IPS-NIHi7 (cell line): Measurements from ENCODE around the gene UBAP1L.
A peak's percentile ranks its signal among the peaks of the same experiment; 100 is the strongest.
"Not testable (repeated sequence)": the region's sequence is repeated elsewhere in the genome, so short reads cannot be mapped to it uniquely, and the experiment has no call there.

Experiments used
- DNase-seq: peaks from one replicate; pipeline ENCODE4 v3.0.0; 2012; ENCODE audit warnings: mixed read lengths; ENCODE audit errors: extremely low spot score

The UBAP1L gene

DNA sequence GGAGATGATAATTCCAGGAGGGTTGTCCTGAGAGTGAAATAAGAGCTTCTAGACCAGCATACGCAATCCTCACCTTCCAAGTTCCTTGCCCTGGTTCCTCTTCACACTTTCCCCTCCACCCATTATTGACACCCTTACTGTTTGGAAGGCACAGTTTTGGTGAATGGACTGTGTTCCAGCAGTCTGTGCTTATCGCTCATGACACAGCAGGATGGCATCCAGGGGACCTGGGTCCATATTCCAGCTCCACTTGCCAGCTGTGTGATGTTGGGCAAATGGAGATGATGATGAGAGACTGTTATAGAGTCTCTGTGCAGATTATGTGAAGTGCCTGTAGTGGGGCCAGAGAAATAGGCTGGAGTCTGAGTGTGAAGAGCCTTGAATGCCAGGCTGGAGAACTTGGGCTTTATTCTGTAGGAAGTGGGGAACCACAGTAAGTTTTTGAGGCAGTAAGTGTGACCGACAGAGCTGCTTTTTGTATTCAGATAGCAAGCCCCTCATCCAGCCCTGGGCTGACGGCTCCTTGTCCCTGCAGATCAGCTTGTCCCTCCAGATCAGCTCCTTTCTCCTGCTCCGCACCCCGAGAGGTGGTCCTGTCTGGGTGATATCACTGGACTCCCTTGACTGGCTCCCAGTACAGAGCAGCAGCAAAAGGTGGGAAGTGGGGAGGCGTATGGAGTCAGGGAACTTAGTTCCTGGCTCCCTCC is 30.3 kb downstream of the UBAP1L start:
- no peak for DNase-seq

DNA sequence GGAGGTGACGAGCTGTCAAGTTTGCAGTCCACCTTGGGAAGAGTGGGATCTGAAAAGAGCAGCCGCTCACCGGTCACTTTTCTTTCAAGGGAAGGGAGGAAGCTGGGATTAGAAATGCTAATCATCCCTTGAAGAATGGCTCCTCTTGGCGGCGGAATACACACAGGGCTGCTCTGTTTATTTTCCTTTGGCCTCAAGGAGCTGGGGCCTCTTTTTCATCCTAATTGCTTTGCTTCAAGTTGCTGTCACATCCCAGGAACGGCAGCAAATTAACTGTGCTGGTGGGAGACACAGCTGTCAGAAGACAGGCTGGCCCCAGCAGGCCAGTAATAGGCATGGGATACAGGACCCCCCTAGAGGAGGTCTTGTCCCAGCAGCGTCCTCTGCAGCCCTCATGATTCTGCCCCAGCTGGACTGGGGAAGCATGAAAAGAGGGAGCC is 31.7 kb downstream of the UBAP1L start:
- DNase-seq, result peak; percentile 64

DNA sequence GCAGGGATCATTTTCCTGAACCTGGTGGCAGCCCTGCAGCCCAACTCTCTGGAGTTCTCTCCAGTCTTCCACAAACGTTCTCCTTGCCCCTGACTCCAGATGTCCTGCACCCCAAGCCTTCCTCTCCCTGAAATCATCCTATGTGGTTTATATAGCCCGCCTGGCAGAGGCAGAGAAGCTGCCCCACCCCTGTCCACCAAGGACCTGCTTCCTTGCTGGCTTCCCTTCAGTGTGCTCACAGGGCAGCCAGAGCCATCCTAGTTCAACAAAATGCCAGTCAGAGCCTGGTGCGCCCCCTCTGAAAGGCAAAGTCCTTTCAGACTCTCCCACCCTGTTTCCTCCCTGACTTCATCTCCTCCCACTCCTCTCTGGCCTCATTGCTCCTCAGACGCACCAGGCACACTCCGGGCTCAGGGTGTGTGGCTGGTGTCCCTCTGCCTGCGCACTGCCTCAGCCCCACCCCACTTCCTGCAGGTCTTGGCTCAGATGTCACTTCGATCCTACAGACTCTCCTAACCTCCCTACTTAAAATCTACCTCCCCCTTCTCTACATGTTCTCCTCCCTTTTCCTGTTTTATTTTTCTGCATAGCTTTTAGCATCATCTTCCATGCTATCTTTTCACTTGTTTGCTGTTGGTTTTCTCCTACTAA is 32.6 kb downstream of the UBAP1L start:
- DNase-seq, result peak; percentile 53

DNA sequence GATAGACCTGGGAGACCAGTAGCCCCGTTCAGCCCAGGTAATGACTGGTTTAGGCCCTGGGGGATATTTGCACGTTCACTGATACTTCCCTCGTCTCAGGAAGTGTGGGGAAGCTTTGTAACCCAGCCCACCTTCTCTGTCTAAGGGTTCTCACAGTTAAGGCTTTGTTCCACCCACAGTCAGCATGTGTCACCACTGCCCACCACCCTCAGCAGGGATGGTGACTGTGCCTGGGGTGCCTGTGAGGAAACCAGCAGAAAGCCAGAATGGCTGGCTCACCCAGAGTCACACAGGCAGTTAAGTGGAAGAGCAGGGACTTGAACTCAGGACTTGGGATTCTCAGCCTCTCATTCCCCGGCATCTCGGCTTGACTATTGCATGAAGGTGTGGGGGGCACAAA is 33.2 kb downstream of the UBAP1L start:
- no peak for DNase-seq

DNA sequence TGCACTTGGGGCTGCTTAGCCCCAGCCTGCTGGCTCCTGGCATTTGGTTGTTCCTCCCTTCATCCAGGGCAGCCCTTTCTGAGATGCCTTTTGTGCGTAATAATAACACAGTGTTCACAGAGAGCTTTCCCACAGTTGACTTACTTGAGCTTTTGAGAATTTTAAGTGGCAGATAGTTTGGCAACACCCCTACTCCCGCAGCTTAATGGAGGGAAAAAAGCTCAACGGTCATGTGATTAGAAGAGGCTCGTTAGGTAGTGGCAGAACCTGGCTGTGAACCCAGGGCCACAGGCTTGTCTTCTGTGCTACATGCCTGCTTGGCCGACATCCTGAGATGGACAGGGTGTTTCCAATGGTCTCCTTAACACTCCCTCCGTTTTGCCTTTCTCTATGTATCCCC is 33.7 kb downstream of the UBAP1L start:
- DNase-seq, result no peak

DNA sequence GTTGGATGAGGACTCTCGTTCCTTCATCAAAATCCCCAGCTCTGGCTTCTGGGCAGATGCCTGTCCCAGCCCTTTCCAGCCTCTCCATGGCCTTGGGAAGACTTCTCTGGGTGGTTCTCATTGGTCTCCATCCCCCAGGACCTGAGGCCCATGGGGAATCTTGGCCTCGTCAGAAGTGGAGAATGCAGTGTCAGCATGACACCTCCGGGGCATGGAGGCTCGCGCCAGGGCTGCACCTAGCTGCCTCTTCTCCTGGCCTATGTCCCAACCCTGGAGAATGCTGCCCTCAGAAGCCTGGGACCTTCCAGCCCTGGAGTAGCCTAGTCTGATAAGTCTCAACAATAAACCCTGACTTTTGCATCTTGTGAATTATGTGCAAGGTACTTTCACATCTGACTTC is 35.4 kb downstream of the UBAP1L start:
- DNase-seq, result no peak

DNA sequence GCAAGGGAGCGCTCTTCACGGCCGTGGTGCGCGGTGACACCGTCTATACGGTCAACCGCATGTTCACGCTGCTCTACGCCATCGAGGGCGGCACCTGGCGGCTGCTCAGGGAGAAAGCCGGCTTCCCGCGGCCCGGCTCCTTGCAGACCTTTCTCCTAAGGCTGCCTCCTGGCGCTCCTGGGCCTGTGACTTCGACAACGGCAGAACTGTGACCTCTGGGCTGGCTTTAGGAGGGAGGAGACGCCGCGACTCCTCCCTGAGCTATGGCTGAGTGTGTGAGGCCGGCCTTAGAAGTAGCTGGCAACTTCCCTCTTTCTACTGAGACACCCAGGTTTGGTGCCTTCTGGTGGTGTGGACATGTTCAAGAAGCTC is 37.0 kb downstream of the UBAP1L start:
- peak; percentile 86 for DNase-seq

DNA sequence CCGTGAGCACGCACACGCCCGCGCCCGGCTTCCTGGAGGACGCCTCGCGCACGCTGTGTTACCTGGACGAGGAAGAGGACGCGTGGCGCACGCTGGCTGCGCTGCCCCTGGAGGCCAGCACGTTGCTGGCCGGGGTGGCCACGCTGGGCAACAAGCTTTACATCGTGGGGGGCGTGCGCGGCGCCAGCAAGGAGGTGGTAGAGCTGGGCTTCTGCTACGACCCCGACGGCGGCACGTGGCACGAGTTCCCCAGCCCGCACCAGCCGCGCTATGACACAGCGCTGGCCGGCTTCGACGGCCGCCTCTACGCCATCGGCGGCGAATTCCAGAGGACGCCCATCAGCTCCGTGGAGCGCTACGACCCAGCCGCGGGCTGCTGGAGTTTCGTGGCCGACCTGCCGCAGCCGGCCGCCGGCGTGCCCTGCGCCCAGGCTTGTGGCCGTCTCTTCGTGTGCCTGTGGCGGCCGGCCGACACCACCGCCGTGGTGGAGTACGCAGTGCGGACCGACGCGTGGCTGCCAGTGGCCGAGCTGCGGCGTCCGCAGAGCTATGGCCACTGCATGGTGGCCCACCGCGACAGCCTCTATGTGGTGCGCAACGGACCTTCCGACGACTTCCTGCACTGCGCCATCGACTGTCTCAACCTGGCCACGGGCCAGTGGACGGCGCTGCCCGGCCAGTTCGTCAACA is 37.6 kb downstream of the UBAP1L start:
- DNase-seq, result no peak

DNA sequence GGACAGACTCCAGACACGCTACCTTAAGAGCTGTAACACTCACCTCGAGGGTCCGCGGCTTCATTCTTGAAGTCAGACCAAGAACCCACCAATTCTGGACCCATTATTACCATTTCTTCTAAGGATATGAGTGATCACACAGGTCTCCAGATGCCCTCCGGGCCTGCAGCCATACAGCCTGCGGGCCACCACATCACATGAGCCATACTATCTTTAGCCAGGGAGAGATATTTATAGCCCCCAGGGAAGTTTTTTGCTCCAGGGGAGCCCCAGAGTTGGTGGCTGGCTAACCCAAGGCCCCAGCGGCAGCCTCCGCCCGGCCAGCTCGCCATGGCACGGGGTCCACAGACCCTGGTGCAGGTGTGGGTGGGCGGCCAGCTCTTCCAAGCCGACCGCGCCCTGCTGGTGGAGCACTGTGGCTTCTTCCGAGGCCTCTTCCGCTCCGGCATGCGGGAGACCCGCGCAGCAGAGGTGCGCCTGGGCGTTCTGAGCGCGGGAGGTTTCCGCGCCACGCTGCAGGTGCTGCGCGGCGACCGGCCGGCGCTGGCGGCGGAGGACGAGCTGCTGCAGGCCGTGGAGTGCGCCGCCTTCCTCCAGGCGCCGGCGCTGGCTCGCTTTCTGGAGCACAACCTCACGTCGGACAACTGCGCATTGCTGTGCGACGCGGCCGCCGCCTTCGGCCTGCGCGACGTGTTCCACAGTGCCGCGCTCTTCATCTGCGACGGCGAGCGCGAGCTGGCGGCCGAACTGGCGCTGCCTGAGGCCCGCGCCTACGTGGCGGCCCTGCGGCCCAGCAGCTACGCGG is 38.3 kb downstream of the UBAP1L start, which contains the start of gene KBTBD13:
Gene KBTBD13, plus strand, starts transcription at position 261 of the 805 bp plus-strand sequence. Its CDS starts 70 bp downstream, at position 331.
- DNase-seq, result no peak

DNA sequence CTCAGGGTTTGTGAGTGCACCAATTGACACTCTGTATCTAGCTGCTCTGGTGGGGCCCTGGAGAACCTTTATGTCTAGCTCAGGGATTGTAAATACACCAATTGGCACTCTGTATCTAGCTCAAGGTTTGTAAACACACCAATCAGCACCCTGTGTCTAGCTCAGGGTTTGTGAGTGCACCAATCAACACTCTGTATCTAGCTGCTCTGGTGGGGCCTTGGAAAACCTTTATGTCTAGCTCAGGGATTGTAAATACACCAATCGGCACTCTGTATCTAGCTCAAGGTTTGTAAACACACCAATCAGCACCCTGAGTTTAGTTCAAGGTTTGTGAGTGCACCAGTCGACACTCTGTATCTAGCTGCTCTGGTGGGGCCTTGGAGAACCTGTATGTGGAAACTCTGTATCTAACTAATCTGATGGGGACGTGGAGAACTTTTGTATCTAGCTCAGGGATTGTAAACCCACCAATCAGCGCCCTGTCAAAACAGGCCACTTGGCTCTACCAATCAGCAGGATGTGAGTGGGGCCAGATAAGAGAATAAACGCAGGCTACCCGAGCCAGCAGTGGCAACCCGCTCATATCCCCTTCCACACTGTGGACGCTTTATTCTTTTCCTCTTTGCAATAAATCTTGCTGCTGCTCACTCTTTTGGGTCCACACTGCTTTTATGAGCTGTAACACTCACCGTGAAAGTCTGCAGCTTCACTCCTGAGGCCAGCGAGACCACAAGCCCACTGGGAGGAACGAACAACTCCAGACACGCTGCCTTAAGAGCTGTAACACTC is 39.2 kb downstream of the UBAP1L start:
- not testable (repeated sequence) for DNase-seq

DNA sequence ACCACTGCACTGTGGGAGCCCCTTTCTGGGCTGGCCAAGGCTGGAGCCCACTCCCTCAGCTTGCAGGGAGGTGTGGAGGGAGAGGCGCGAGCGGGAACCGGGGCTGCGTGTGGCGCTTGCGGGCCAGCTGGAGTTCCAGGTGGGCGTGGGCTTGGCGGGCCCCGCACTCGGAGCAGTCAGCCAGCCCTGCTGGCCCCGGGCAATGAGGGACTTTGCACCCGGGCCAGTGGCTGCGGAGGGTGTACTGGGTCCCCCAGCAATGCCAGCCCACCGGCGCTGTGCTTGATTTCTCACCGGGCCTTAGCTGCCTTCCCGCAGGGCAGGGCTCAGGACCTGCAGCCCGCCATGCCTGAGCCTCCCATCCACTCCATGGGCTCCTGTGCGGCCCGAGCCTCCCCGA is 40.1 kb downstream of the UBAP1L start:
- not testable (repeated sequence) for DNase-seq

DNA sequence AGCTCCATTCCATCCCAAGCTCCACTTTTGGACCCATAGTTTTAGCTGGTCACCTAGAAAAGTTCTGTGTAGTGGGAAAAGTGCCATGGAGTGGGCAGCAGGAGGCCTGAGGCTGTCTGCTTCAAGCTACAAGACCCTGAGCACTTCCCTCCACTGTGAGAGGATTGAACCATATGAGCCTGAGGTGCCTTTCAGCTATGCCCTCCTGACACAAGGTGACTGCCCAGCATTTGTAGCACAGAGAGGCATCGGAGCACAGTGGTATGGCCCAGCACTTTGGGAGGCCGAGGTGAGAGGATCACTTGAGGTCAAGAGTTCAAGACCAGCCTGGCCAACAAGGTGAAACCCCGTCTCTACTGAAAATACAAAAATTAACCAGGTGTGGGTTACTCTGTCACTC is 42.4 kb downstream of the UBAP1L start:
- DNase-seq, result no peak

DNA sequence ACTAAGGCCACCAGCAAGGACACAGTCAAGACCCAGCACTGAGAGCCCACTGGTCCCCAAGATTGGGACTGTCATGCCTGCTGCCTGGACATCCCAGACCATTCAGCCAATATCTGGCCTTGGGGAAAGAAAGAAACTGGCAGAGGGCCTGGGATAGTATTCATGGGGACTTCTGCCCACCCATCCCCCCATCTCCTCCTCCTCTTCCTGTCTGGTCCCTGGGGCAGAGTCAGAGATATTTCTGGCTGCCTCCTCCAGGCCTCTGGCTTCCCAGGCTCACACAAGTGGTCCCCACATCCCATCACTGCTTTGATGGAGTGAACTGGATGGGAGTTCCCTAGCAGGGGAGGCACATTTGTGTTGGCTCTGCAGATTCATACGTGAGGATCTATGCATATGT is 43.0 kb downstream of the UBAP1L start:
- no peak for DNase-seq

DNA sequence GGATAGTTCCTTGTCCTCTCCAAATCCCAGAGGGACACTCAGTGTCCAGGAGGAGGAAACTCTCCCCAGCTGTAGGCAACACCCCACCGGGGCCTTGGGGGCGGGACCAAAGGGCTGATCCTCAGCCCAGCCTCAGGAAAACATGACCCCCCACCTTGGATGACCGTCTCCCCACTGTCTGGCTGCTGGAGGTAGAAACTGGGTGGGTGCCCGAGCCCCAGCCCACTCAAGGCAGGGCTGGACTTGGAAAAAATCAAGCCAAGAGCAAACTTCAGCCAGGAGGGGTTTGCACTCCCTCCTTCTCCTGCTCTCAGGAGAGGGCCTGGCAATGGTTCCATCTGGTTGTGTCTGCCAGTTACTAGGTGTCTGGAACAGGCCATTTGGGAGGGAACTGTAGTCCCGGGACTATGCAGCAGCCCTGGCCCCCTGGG is 43.6 kb downstream of the UBAP1L start:
- no peak for DNase-seq

DNA sequence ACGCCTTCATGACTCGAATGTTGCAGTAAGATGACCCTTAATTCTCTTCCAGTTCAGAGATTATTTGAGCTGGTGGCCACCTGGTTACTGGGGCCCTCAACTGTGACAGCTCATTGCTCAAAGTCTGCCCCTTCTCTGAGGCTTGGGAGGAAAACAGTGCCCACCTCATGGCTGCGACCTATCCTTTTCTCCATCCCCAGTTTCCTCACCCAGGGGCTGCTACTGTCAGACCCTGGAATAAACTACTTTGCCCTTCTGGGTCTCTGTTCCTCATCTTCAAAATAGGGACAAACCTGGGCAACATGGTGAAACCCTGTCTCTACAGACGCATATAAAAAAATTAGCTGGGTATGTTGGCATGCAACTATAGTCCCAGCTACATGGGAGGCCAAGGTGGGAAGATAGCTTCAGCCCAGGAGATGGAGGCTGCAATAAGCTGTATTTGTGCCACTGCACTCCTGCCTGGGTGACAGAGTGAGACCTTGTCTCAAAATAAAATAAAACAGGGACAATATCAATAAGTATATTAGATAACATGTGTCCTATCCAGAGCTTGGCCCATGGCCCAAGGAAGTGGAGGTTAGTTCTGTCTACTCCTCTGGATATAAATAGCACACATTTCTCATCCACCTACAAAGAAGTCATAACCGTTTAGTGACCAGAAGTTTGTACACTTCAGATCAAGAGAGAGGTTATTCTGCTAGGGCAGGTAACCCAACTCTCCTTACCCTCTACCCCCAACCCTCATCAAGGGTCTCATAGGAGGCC is 45.0 kb downstream of the UBAP1L start:
- no peak for DNase-seq

DNA sequence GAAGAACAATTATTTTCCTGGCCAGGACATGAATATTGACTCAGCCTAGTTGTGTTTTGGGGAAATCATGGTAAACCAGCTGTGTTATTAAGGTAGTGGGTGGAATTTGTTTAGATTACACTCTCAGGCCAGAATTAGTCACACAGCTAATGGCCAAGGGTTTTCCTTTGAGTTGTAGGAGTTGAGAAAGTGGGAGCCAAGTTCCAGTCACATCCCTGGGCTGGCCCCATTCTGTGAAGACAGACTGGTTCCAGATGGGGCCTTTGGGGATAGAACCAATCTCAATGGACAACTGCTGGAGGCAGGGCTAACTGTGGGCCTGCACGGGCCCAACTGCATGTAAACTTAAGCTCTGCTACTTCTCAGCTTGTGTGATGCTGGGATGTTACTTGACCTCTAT is 45.8 kb downstream of the UBAP1L start:
- DNase-seq, result no peak

DNA sequence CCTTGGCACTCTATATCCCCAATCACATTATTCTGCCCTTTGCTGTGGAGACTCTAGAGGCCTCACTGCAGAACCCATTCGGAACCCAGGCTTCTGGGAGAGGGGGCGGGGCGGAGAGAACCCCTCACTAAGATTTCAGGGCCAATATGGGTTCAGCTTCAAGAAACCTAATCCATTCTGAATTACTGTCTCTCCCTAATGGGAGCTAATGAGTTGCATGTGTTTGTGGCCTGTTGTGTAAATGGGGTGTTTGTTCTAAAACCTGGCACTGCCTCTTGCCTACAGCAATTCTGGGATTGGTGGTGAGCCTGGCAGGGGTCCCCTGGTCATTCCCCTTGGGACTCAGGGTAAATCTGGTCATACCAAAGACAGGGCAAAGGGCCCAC is 46.6 kb downstream of the UBAP1L start:
- DNase-seq, result no peak

DNA sequence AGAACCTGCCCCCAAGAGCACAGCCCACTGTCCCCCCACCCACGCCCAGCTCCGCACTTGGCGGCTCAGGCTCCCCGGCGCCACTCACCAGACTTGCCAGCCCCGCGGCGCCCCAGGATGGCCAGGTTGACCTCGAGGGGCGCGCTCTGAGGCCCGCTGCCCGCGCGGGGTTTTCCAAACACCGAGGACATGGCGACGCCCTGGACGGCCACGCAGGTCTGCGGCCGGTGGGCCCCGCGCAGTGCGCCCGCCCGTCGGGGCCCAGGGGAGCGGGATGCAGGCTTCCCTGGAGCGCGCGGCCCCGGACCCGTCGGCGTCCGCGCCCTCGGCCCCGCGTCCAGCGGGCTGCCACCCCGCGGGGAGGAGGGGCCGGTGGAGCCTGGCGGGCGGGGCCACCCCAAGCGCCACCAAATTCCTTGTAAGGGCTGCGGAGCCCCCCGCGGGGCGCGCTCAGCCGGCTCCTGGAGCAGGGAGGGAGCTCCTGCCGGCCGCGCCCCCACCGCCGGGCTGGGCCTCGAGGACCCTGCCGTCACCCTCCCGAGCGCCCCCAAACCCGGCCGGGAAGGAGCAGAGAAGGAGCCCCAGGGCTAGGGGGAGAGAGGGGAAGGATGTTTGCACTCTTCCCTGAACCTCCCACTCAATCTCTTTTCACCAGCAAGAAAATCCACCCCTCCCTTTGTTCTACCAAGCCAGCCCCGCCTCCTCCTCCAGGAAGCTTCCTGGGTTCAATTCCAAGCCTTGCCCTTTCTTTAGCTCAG is 47.2 kb downstream of the UBAP1L start, which contains the start of gene RASL12:
Gene RASL12, minus strand, starts transcription at position 347 of the 758 bp plus-strand sequence. Its CDS starts 156 bp downstream, at position 191.
- DNase-seq, result peak; percentile 71

DNA sequence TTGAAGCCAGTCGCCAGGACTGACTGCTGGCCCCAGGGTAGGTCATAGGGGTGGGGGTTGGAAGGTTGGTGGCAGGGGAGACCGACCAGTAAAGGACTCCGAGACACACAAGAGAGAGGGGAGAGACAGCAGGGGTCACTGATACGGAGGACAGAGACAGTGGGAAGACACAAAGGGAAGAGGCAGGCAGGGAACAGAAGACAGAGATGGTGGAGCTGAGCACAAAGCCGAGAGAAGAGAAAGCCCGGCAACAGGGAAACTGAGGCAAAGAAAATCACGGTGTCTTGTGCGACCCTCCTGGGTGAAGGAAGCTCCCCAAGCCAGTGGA is 47.7 kb downstream of the UBAP1L start:
- DNase-seq, result no peak
